NCI-H226 (cell line): ENCODE measurements around the gene PHF10.
"Not testable (repeated sequence)": the region's sequence is repeated elsewhere in the genome, so short reads cannot be mapped to it uniquely, and the experiment has no call there.

Source experiments
- DNase-seq: peaks from one replicate; pipeline ENCODE4 v3.0.0-alpha.2; 2015

PHF10 gene

GRCh38 chr6:169724494-169725124, at the start of gene PHF10:
TSS of gene PHF10 (minus strand) at chr6:169724500. CDS start at chr6:169723931, 569 bp downstream.
- DNase-seq = no peak

DNA sequence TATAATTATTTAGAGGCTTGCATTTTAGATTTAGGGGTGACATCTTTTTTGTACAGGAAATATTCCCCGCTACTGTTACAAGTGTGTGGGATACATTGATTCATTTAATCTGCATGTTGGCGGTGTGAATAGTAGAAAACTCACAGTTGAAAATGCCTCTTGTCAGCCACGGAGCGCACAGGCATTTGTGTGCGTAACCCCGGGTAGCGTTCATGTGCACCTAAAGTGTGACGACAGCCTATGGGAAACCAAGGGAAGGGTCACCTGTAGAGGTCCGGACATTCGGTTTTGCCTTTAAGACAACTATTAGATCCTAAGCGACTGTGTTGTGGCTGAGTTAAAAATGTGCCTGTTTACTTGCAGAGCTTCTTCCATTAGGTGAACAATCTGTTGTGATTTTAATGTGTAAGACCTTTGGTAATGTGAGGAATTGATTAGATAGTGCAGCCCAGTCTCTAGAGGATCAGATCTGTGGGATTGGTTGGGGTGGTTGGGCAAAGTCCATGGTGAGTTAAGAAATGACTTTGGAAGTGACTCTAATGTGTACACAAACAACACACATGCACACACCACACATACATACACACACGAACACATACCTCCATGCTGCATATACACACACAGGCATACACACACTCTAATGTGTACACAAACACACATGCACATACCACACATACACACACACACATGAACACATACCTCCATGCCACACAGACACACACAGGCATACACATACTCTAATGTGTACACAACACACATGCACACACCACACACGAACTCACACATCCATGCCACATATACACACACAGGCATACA, 42.8 kb upstream of the PHF10 start:
- no peak for DNase-seq

DNA sequence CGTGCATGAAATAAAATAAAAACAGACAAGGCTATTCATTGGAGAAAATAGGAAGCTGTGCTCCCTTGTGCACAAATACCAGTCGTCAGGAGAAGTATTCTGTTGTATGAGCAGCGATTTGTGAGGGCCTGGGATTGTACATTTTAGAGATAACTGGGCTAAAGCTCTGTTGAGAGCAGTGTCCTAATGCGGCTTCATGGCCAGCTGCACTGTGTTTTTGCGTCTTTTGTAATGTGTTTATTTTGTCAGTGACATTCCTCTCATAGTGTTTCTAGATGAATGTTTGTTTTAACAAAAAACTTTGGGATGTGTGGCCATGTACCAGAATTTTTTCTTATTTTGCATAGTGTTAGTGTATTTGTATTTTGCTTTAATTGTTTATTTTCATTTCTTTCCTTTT, 41.9 kb upstream of the PHF10 start:
- no peak for DNase-seq

DNA sequence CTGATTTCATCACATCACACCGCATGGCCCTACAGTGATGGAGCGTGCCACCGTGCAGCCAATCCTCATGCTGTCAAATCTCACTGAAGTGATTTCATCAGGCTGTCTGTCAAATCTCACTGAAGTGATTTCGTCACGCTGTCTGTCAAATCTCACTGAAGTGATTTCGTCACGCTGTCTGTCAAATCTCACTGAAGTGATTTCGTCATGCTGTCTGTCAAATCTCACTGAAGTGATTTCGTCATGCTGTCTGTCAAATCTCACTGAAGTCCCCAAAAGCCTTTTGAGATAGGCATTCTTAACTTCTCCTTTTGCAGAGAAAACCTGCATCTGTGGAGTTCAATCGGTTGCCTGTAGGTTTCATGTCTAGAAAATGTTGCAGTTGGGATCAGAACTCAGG, 41.5 kb upstream of the PHF10 start:
- DNase-seq = not testable (repeated sequence)

DNA sequence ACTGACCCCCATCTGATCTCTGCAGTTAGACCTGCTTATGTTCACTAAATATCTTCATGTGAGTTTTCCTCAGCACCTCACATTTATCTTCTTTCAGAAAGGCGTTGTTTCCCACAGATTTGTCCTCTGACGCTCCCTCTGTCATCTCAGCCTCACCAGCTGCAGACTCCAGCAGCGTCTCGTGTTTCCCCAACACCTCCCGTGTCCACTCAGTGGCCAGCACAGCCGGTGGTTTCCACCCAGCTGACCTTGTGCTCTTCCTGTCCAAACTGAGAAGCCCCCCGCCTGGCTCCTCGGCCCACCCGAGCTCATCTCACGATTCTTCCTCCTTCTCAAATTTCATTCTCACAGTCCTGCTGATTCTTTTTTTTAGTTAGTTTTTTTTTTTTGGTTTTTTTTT, 39.6 kb upstream of the PHF10 start:
- no peak for DNase-seq

GRCh38 chr6:169763308-169763707, 39.0 kb upstream of the PHF10 start:
- DNase-seq = no peak

DNA sequence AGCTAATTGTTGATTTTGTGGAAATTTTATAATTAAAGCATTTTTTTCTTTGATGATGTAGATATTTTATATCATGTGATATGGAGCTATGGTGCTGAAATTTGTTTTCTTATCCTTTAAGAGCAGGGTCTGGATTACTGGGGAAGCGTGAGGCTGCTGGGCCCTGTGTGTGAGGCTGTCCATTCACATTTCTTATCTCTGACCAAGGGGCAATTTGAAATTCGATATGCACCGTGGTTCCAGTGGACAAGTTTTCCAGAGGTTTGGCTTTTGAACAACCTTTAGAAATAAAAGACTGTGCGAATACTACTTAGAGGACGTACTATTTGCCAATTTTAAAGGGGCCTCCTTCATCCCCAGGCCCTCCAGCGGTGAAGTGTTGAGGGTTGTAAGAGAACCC, 30.9 kb upstream of the PHF10 start:
- no peak for DNase-seq

GRCh38 chr6:169752074-169752623, 27.8 kb upstream of the PHF10 start:
- DNase-seq = no peak

DNA sequence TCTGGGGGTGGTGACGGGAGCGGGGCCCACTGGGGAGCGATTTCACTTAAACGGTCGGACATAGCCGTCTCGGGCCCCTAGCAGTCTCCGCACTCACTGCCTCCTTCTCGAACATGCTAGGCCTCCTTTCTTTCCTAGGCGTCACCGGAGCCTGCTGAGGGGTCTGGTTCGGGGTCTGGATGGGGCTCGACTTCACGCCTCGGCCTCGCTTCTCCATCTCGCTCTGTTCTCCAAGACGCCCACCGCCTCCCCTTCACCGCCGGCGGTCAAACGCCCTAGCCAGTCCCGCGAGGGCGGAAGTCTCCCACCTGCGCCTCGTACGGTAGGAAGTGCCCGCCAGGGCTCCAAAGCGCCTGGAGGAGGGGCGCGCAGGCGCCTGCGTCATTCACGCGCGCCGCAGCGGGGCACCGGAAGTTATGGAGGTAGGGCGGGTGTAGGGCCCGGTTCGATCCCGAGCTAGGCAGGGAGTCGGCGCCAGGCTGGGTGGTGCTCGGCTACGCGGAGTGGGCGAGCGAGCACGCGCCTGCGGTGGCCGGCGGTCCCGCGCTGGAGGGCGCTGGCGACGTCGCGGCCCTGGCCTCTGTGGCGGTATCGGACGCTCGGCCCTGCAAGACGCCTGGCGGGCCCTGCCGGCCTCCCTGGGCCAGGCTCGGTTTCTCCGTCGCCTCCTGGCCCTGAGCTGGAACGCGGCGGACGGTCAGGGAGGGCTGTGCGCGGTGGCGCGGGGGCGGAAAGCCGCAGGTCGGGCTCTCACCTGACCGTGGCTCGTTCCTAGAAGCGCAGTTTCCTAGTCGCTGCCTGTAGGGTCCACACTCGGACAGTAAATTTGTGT, 27.2 kb upstream of the PHF10 start, which contains the start of the genes DYNLT2 and ERMARD:
Gene DYNLT2 (minus strand): TSS at position 331 of the 832 bp plus-strand sequence. CDS start 114 bp downstream, at position 217.
Gene ERMARD (plus strand): TSS at position 381 of the 832 bp plus-strand sequence. CDS start 36 bp downstream, at position 417.
- DNase-seq = peak; percentile 96

DNA sequence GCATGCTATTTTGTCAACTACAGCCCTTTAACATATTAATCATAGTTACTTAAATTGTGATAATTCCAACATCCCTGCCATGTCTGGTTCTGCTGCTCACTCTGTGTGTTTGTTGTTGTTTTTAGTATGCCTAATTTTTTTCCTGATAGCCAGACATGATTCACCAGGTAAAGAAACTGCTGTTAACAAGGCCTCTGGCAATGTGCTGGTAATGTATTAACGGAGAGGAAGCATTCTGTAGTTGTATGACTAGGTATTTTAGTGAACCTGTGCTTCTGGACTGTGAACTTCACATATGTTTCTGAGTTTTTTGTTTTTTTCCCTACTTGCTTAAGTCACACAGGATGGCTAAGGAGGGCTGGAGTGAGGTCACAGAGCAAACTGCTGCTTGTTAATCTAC, 22.3 kb upstream of the PHF10 start:
- DNase-seq = no peak

DNA sequence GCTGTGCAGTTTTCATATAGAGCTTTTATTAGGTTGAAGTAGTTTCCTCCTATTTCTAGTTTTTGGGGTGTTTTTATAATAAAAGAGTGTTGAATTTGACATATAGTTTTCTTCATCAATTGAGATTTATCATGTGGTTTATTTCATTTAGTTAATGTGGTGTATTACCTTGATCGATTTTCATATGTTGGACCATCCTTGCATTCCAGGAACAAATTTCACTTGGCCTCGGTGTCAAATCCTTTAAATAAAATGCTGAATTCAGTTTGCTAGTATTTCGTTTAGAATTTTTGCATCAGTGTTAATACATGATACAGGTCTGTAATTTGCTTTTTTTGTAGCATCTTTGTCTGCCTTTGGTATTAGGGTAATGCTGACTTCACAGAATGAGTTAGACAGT, 21.1 kb upstream of the PHF10 start:
- no peak for DNase-seq

DNA sequence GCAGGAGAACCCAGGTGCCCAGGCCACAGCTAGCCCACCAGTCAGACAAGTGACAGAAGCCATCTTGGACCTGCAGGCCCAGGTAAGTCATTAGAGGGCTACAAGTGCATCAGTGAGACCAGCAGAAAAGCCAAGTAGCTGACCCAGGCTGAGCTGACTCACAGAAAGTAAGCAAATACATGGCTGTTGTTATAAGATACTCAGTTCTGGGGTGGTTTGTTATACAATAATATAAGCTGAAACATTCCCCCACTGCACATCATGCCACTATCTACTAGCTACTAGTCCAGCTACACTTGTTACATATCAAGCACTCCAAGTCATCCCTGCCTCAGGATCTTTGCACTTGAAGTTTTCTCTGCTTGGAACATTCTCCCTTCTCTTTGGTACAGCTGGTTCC, 17.0 kb upstream of the PHF10 start:
- no peak for DNase-seq

DNA sequence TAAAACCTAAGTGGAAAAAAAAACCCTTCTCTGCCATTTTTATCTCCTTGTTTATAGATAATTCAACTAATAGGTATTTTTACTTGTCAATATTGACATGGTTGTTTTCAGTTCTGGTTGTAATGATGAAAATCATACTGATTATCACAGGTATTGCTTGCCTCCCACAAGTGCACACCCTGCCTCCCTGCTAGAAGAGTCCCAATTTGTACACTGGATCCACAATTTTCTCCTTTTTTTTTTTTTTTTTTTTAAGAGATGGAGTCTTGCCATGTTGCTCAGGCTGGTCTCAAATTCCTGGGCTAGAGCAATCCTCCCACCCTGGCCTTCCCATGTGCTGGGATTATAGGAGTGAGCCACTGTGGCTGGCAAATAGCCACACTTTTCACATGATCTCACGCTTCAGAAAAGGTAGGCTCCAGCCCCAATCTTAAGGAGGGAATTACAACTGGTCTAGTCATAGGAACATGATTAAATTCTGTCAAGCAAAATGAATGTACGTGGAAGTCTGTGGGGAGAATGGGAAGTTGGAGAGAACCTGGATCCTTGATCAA, 14.8 kb upstream of the PHF10 start:
- peak; percentile 82 for DNase-seq

DNA sequence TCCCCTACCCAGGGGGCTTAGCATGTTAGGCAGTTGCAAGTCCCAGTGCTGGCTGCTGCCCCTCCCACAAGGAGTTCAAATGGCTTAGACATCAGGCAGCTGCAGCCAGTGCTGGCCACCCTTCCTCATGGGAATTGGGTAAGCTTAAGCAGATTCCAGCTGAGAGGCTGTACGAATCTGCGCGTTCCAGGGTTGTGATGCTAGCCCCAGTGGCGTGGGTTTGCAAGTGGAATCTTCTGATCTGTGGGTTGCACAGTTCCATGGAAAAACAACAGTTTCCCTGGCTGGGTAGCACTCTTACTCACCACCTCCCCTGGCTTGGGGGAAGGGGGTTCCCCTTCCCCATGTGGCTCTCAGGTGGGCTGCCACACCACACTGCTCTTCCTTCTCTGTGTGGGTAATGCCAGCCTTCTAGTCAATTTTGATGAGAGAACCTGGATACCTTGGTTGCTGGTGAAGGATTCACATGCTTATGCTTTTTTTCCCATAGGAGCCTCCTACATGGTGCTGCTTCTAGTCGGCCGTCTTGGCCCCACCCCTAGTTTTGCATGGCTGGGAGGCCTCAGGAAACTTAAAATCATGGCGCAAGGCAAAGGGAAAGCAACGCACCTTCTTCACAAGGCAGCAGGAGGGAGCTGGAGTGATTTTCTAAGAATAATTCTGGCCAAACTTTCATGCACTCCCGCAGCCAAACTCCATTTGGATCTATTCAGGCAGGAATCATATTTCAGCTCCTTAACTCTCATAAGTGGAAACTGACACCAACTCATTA, 14.1 kb upstream of the PHF10 start:
- no peak for DNase-seq

GRCh38 chr6:169729961-169730360, 5.7 kb upstream of the PHF10 start:
- no peak for DNase-seq

DNA sequence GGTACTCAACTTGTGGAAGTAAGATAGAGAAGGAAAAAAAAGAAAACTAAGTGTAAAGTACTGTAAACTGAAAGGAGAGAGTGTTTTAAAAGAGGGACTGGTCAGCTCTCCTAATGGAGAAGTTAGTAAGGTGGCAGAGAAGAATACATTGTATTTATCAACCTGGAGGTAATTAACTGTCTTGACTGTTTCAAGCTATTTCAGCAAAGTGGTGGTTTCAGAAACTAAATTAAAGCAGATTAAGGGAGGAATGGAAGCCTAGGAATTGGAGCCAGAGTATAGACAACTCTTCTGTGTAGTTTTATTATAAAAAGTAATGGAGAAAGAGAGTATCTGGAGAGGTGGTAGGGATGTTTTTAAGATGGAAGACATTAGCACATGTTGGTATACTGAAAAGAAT, 2.7 kb upstream of the PHF10 start:
- no peak for DNase-seq

GRCh38 chr6:169726049-169726400, 1.7 kb upstream of the PHF10 start:
- DNase-seq = no peak

GRCh38 chr6:169725125-169726048, 1.1 kb upstream of the PHF10 start:
- no peak for DNase-seq

DNA sequence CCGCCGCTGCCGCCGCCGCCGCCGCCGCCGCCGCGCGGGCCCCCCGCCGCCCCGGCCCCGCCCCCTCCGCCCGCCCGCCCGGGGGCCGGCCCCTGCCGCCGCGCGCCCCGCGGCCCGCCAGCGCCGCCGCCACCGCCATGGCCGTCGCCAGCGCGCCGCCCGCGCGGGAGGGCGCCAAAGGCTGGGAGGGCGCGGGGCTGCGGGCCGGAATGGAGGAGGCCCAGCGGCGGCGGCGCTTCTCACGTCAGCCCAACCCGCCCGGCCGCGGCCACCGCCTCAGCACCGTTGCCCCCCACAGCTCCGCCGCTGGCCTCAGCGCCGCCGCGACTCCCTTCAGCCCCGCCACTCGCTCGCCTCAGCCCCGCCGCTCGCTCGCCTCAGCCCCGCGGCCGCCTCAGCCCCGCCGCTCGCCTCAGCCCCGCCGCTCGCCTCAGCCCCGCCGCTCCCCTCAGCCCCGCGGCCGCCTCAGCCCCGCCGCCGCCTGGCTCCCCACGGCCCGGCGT, 258 bp downstream of the PHF10 start:
- no peak for DNase-seq

DNA sequence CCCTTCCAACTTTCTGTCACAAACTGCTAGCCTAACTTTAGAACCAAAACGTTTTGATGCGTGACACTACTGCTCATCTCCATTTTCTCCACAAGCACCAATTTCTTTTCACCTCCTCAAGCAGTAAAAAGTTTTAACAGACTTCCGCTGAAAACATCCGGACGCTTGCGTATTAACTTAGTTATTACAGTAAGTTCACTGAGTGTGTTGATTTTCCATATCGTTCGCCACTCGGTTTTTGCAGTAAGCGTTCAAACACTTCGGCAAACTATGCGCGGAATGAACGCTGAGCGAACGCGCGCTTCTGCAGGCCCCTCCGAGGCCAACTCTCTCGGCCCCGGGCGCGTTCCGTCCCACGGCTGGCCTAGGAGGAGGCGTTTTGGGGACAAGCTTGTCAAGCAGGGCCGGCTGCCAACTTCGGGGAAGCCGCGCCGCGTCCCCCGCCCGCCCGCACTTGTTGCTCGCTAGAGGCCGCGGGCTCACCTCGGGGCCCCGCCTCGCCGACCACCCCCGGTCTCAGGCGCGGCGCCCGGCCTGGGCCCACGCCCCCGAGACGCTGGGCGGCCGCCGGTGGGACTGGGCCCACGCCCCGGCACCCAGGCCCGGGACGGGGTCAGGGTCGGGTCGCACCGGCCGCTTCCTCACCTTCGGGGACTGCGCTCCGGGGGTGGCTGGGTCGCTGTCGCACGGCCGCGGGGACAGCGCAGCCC, 945 bp downstream of the PHF10 start:
- DNase-seq = peak; percentile 25
